Naive thymus-derived CD8-positive, alpha-beta T cell (primary cell): Measurements from ENCODE around the gene FLT1. TPM values are rescaled to one million over a fixed set of nuclear protein-coding genes. Genes with fewer than 3 reads are reported as not detected.

Experiments used
- ATAC-seq, 2 donors: fragments of 150-1000 bp; cut with Tn5 transposase in 1 of 2; sonication (Bioruptor Pico), chemical (Tn5 transposase) in 1 of 2; 1 replicate in 1 of 2; 2 replicates in 1 of 2; pipeline ENCODE4 v1.10.0; 2021; ENCODE audit warnings: mild to moderate bottlenecking in 2 of 2, moderate library complexity in 2 of 2
- POLR2A ChIA-PET: fragments of 350-600 bp; sonication (Branson Sonifier 250); formaldehyde crosslinking; loops from one replicate; lab custom pipeline; 2021; ENCODE audit warnings: antibody characterized with exemption; lab: Charles Lee
- DNase-seq, 10 donors: peaks; one replicate each; pipeline versions ENCODE4 v3.0.0 to v3.0.0-alpha.2; 2020 to 2022
- H3K27ac Mint-ChIP-seq, 10 donors: one replicate each; pipeline ENCODE4 v1.8.0; 2020 to 2022; ENCODE audit warnings: mild to moderate bottlenecking in 10 of 10, mixed read lengths in 10 of 10, moderate library complexity in 4 of 10, inconsistent platforms in 1 of 10
- H3K27me3 Mint-ChIP-seq, 5 donors: one replicate each; pipeline ENCODE4 v1.8.0; 2021 to 2022; ENCODE audit warnings: mixed read lengths in 5 of 5
- H3K36me3 Mint-ChIP-seq, 3 donors: one replicate each; pipeline ENCODE4 v1.8.0; 2020 to 2022; ENCODE audit warnings: mixed read lengths in 3 of 3, mild to moderate bottlenecking in 2 of 3, inconsistent platforms in 1 of 3
- H3K4me1 Mint-ChIP-seq, 4 donors: one replicate each; pipeline ENCODE4 v1.8.0; 2021 to 2022; ENCODE audit warnings: mixed read lengths in 4 of 4
- H3K4me3 Mint-ChIP-seq, 10 donors: one replicate each; pipeline ENCODE4 v1.8.0; 2020 to 2022; ENCODE audit warnings: mild to moderate bottlenecking in 10 of 10, mixed read lengths in 10 of 10, moderate library complexity in 6 of 10, inconsistent platforms in 1 of 10
- H3K9me3 Mint-ChIP-seq, 9 donors: one replicate each; pipeline ENCODE4 v1.8.0; 2020 to 2022; ENCODE audit warnings: mixed read lengths in 9 of 9, mild to moderate bottlenecking in 3 of 9, inconsistent platforms in 1 of 9, moderate library complexity in 1 of 9
- polyA plus RNA-seq, 3 donors: library from polyadenylated mRNA; unstranded; fragments of 300-500 nt; fragmentation: Illumina TruSeq; gene quantifications; one replicate each; pipeline ENCODE4 v1.2.3, GENCODE V29; 2021
- total RNA-seq, 8 experiments: library from RNA in 2 of 8; stranded (reverse) in 2 of 8; gene quantifications; one replicate each; pipeline ENCODE4 v1.2.3 and lab custom pipeline; 2021 to 2026

FLT1 gene
- total and polyA plus RNA-seq, 5 experiments from 2014 or later: 0.97 to 2.4 (median 1.3) TPM

GRCh38 chr13:28466151-28466550 is 28.8 kb downstream of the FLT1 start:
- DNase-seq (no peak), ATAC-seq (no peak)
- POLR2A ChIA-PET: no interaction called here
- Mint-ChIP-seq H3K36me3 (peaks cover 0 to 7% (median 0%) of the 10 kb centered on the region in 3 donors), H3K4me3 (no peak overlapping the region), H3K9me3 (no peaks in the 10 kb centered on the region), H3K27ac (no peak overlapping the region), H3K4me1 (peaks cover 0 to 4% (median under 1%) of the 10 kb centered on the region in 4 donors), H3K27me3 (peaks cover 0 to 5% (median 0%) of the 10 kb centered on the region in 5 donors)

GRCh38 chr13:28464861-28465460 is 30.0 kb downstream of the FLT1 start:
- H3K4me1 Mint-ChIP-seq: peaks cover 0 to 4% (median under 1%) of the 10 kb centered on the region in 4 donors
- peaks cover 0 to 9% (median 0%) of the 10 kb centered on the region in 3 donors for H3K36me3 Mint-ChIP-seq
- POLR2A ChIA-PET: no interaction called here
- H3K27ac Mint-ChIP-seq: no peak overlapping the region
- H3K4me3 Mint-ChIP-seq: no peak overlapping the region
- ATAC-seq (no peak), DNase-seq (no peak)
- peaks cover 0 to 3% (median 0%) of the 10 kb centered on the region in 5 donors for H3K27me3 Mint-ChIP-seq
- no peaks in the 10 kb centered on the region for H3K9me3 Mint-ChIP-seq

GRCh38 chr13:28463481-28463880 is 31.4 kb downstream of the FLT1 start:
- no peak overlapping the region for H3K4me3 Mint-ChIP-seq
- peaks cover 0 to 3% (median 0%) of the 10 kb centered on the region in 5 donors for H3K27me3 Mint-ChIP-seq
- DNase-seq: no peak
- H3K36me3 Mint-ChIP-seq: peaks cover 0 to 9% (median 0%) of the 10 kb centered on the region in 3 donors
- no peak overlapping the region for H3K27ac Mint-ChIP-seq
- peaks cover 0 to 2% (median under 1%) of the 10 kb centered on the region in 4 donors for H3K4me1 Mint-ChIP-seq
- ATAC-seq: no peak
- POLR2A ChIA-PET: no interaction called here
- no peaks in the 10 kb centered on the region for H3K9me3 Mint-ChIP-seq

- Mint-ChIP-seq H3K27ac (no peak overlapping the region), H3K4me1 (no peaks in the 10 kb centered on the region), H3K27me3 (peaks cover 0 to 9% (median 0%) of the 10 kb centered on the region in 5 donors), H3K4me3 (no peak overlapping the region), H3K9me3 (no peaks in the 10 kb centered on the region), H3K36me3 (peaks cover 0 to 7% (median 0%) of the 10 kb centered on the region in 3 donors)
- POLR2A ChIA-PET: no interaction called here
- DNase-seq: no peak
- no peak for ATAC-seq
Measured at GRCh38 chr13:28459911-28460310, 35.0 kb downstream of the FLT1 start.

GRCh38 chr13:28458608-28459007 is 36.3 kb downstream of the FLT1 start:
- peaks cover 0 to 2% (median 0%) of the 10 kb centered on the region in 3 donors for H3K36me3 Mint-ChIP-seq
- no peak overlapping the region for H3K4me3 Mint-ChIP-seq
- ATAC-seq (no peak), DNase-seq (no peak)
- no peak overlapping the region for H3K27ac Mint-ChIP-seq
- POLR2A ChIA-PET: no interaction called here
- no peaks in the 10 kb centered on the region for H3K4me1 Mint-ChIP-seq
- peaks cover 0 to 9% (median 0%) of the 10 kb centered on the region in 5 donors for H3K27me3 Mint-ChIP-seq
- no peaks in the 10 kb centered on the region for H3K9me3 Mint-ChIP-seq

GRCh38 chr13:28458051-28458450 is 36.9 kb downstream of the FLT1 start:
- Mint-ChIP-seq H3K36me3 (peaks cover 0 to 2% (median 0%) of the 10 kb centered on the region in 3 donors), H3K4me1 (no peaks in the 10 kb centered on the region), H3K9me3 (no peaks in the 10 kb centered on the region), H3K27me3 (peaks cover 0 to 8% (median 0%) of the 10 kb centered on the region in 5 donors), H3K27ac (no peak overlapping the region), H3K4me3 (no peak overlapping the region)
- DNase-seq (no peak), ATAC-seq (no peak)
- POLR2A ChIA-PET: no interaction called here

- Mint-ChIP-seq H3K36me3 (peaks cover 0 to 2% (median 0%) of the 10 kb centered on the region in 3 donors), H3K27ac (no peak overlapping the region), H3K9me3 (no peaks in the 10 kb centered on the region), H3K4me3 (no peak overlapping the region), H3K4me1 (no peaks in the 10 kb centered on the region), H3K27me3 (peaks cover 0 to 6% (median 0%) of the 10 kb centered on the region in 5 donors)
- POLR2A ChIA-PET: no interaction called here
- no peak for ATAC-seq
- no peak for DNase-seq
Measured at GRCh38 chr13:28457521-28457920, 37.4 kb downstream of the FLT1 start.

- no peak overlapping the region for H3K4me3 Mint-ChIP-seq
- no peaks in the 10 kb centered on the region for H3K36me3 Mint-ChIP-seq
- H3K27ac Mint-ChIP-seq: no peak overlapping the region
- H3K27me3 Mint-ChIP-seq: peaks cover 0 to 6% (median 0%) of the 10 kb centered on the region in 5 donors
- ATAC-seq (no peak), DNase-seq (no peak)
- POLR2A ChIA-PET: no interaction called here
- no peaks in the 10 kb centered on the region for H3K4me1 Mint-ChIP-seq
- no peaks in the 10 kb centered on the region for H3K9me3 Mint-ChIP-seq
Measured at GRCh38 chr13:28455580-28456194, 39.2 kb downstream of the FLT1 start.

GRCh38 chr13:28452755-28453154 is 42.2 kb downstream of the FLT1 start:
- H3K27ac Mint-ChIP-seq: no peak overlapping the region
- peaks cover 0 to 12% (median 3%) of the 10 kb centered on the region in 9 donors for H3K9me3 Mint-ChIP-seq
- H3K4me1 Mint-ChIP-seq: no peaks in the 10 kb centered on the region
- H3K36me3 Mint-ChIP-seq: peaks cover 4 to 13% (median 9%) of the 10 kb centered on the region in 3 donors
- DNase-seq (no peak), ATAC-seq (no peak)
- H3K4me3 Mint-ChIP-seq: no peak overlapping the region
- POLR2A ChIA-PET: no interaction called here
- H3K27me3 Mint-ChIP-seq: peaks cover 0 to 7% (median 0%) of the 10 kb centered on the region in 5 donors

- POLR2A ChIA-PET: no interaction called here
- Mint-ChIP-seq H3K27ac (no peak overlapping the region), H3K4me1 (no peaks in the 10 kb centered on the region), H3K9me3 (peaks cover 0 to 19% (median 3%) of the 10 kb centered on the region in 9 donors), H3K36me3 (peaks cover 4 to 15% (median 9%) of the 10 kb centered on the region in 3 donors), H3K27me3 (peaks cover 0 to 7% (median 0%) of the 10 kb centered on the region in 5 donors), H3K4me3 (no peak overlapping the region)
- DNase-seq (no peak), ATAC-seq (no peak)
Measured at GRCh38 chr13:28451482-28452217, 43.3 kb downstream of the FLT1 start.

- H3K9me3 Mint-ChIP-seq: peaks cover 0 to 27% (median 6%) of the 10 kb centered on the region in 9 donors
- no peak overlapping the region for H3K4me3 Mint-ChIP-seq
- POLR2A ChIA-PET: no interaction called here
- H3K36me3 Mint-ChIP-seq: peaks cover 6 to 24% (median 9%) of the 10 kb centered on the region in 3 donors
- no peak for ATAC-seq
- no peaks in the 10 kb centered on the region for H3K4me1 Mint-ChIP-seq
- peaks cover 0 to 1% (median 0%) of the 10 kb centered on the region in 5 donors for H3K27me3 Mint-ChIP-seq
- H3K27ac Mint-ChIP-seq: peak overlapping the region in 1 of 10 donors; percentile 33
- DNase-seq: no peak
Measured at GRCh38 chr13:28449826-28450773, 44.8 kb downstream of the FLT1 start.
